K562 (cell line): ENCODE results near the gene SCFD2. TPM values are rescaled to one million over a fixed set of nuclear protein-coding genes. Genes with fewer than 3 reads are reported as not detected.

ENCODE experiments used
- ATAC-seq: fragments of 200-7000 bp; cut with Tn5 transposase; 3 replicates; pipeline ENCODE4 v1.9.1; 2020; ENCODE audit warnings: moderate library complexity
- BruUV-seq: library from RNA; stranded (reverse); fragments of 400-500 nt; replicated peaks from 2 replicates; lab custom pipeline; 2021; lab: Mats Ljungman, UMichigan
- CTCF ChIA-PET: fragments of 300-600 bp; formaldehyde crosslinking; extraction: SDS; loops from one replicate; lab custom pipeline; 2021; ENCODE audit warnings: low intra/inter-chr PET ratio; lab: Yijun Ruan, JAX
- POLR2A ChIA-PET: fragments of 300-600, 350-650 bp; sonication (Branson Sonifier 250); formaldehyde crosslinking; extraction: SDS; loops from one replicate; lab custom pipeline; 2021; ENCODE audit warnings: antibody characterized with exemption, inconsistent platforms; lab: Yijun Ruan, JAX
- DNase-seq, 4 experiments: peaks; one replicate each; pipeline versions ENCODE4 v3.0.0 to v3.0.0-alpha.2; 2011 to 2018; ENCODE audit warnings: low spot score in 3 of 4, mixed read lengths in 3 of 4; ENCODE audit errors: extremely low read depth in 1 of 4
- FAIRE-seq: peaks from 2 replicates; lab custom pipeline; 2011; peaks lifted over from hg19 to GRCh38; lab: Jason Lieb, UNC
- H2AFZ ChIP-seq: 2 replicates; pipeline ENCODE4 v1.6.0; 2011; ENCODE audit warnings: low read depth, low read length, control low read depth, inconsistent platforms
- H3K27ac ChIP-seq: fragments of 200-600 bp; 3 replicates; pipeline ENCODE4 v1.8.0; 2011; ENCODE audit warnings: low read depth, mild to moderate bottlenecking, control low read depth, inconsistent platforms, low read length, moderate library complexity, mixed read lengths; ENCODE audit errors: extremely low read depth
- H3K27me3 ChIP-seq, 2 experiments: fragments of 300-600 bp in 1 of 2; 2 replicates in 1 of 2; 3 replicates in 1 of 2; pipeline versions ENCODE4 v1.6.0 to v1.8.0; 2011; ENCODE audit warnings: inconsistent platforms in 2 of 2, low read length in 2 of 2, mild to moderate bottlenecking in 1 of 2, mixed read lengths in 1 of 2, moderate library complexity in 1 of 2; ENCODE audit not compliant: control insufficient read depth in 2 of 2, insufficient read depth in 2 of 2
- H3K36me3 ChIP-seq: fragments of 300-600 bp; 3 replicates; pipeline ENCODE4 v1.8.0; 2011; ENCODE audit warnings: mild to moderate bottlenecking, low read length, inconsistent platforms; ENCODE audit not compliant: control insufficient read depth, insufficient read depth
- H3K4me1 ChIP-seq, 2 experiments: fragments of 200-600 bp in 1 of 2; replicated peaks in 1 of 2; 2 replicates in 1 of 2; 3 replicates in 1 of 2; pipeline versions ENCODE4 v1.5.1 to v1.8.0; 2011; ENCODE audit warnings: inconsistent platforms in 2 of 2, low read length in 2 of 2, mild to moderate bottlenecking in 1 of 2, mixed read lengths in 1 of 2, moderate library complexity in 1 of 2; ENCODE audit not compliant: control insufficient read depth in 2 of 2, insufficient read depth in 2 of 2
- H3K4me2 ChIP-seq: 2 replicates; pipeline ENCODE4 v1.6.1; 2011; ENCODE audit warnings: low read length, control low read depth, inconsistent platforms, mixed read lengths; ENCODE audit not compliant: insufficient read depth
- H3K4me3 ChIP-seq: fragments of 200-600 bp; sonication (generic), shearing (Covaris generic); 2 replicates; pipeline ENCODE4 v1.5.1; 2016; ENCODE audit warnings: control low read depth, inconsistent platforms
- H3K79me2 ChIP-seq: fragments of 200-600 bp; 3 replicates; pipeline ENCODE4 v1.8.0; 2011; ENCODE audit warnings: low read length, inconsistent platforms; ENCODE audit not compliant: control insufficient read depth, insufficient read depth
- H3K9ac ChIP-seq, 2 experiments: 2 replicates each; pipeline versions ENCODE4 v1.6.0 to v1.6.1; 2011; ENCODE audit warnings: low read depth in 2 of 2, low read length in 2 of 2, control low read depth in 1 of 2, inconsistent platforms in 1 of 2, mild to moderate bottlenecking in 1 of 2, mixed read lengths in 1 of 2; ENCODE audit not compliant: insufficient read depth in 1 of 2
- H3K9me1 ChIP-seq: one replicate; pipeline ENCODE4 v1.6.0; 2011; ENCODE audit warnings: inconsistent platforms, mild to moderate bottlenecking, low read length, moderate library complexity; ENCODE audit not compliant: control insufficient read depth, insufficient read depth
- H3K9me3 ChIP-seq: replicated peaks from 2 replicates; pipeline ENCODE4 v1.5.1; 2011; ENCODE audit warnings: low read depth, low read length, inconsistent platforms; ENCODE audit not compliant: control insufficient read depth, insufficient read depth
- H4K20me1 ChIP-seq: replicated peaks from 2 replicates; pipeline ENCODE4 v1.6.1; 2011; ENCODE audit warnings: low read length, inconsistent platforms, mixed read lengths; ENCODE audit not compliant: control insufficient read depth, insufficient read depth
- ATF2 ChIP-seq: sonication (generic); formaldehyde crosslinking; IDR thresholded peaks from 2 replicates; pipeline ENCODE4 v1.8.1; 2022; ENCODE audit warnings: missing genetic modification reagents
- BCL6 ChIP-seq: fragments of 250-450 bp; sonication (Bioruptor Pico); IDR thresholded peaks from 2 replicates; pipeline ENCODE4 v1.4.0; 2020
- BRCA1 ChIP-seq, 2 experiments: fragments of 450-650 bp in 1 of 2; sonication (generic) in 1 of 2; formaldehyde crosslinking in 1 of 2; IDR thresholded peaks; 2 replicates each; pipeline versions ENCODE4 v1.5.0 to v1.6.1; 2017 to 2020; ENCODE audit warnings: mild to moderate bottlenecking in 1 of 2, missing genetic modification reagents in 1 of 2
- C11orf30 ChIP-seq: fragments of 450-650 bp; IDR thresholded peaks from 2 replicates; pipeline ENCODE4 v1.6.1; 2016; ENCODE audit warnings: low read depth, mild to moderate bottlenecking
- CEBPB ChIP-seq: fragments of 450-650 bp; IDR thresholded peaks from 2 replicates; pipeline ENCODE4 v1.6.1; 2016; ENCODE audit warnings: missing genetic modification characterization, missing compliant biosample characterization
- CHAMP1 ChIP-seq: fragments of 450-650 bp; IDR thresholded peaks from 2 replicates; pipeline ENCODE4 v1.6.1; 2016; ENCODE audit warnings: mild to moderate bottlenecking
- ERF ChIP-seq: fragments of 450-650 bp; formaldehyde crosslinking; IDR thresholded peaks from 2 replicates; pipeline ENCODE4 v1.4.0; 2020; ENCODE audit warnings: mild to moderate bottlenecking, mixed read lengths
- HDAC6 ChIP-seq: IDR thresholded peaks from 2 replicates; pipeline ENCODE4 v1.6.1; 2012; ENCODE audit warnings: low read depth, mild to moderate bottlenecking, control low read depth, inconsistent platforms, low read length, moderate library complexity
- HMG20A ChIP-seq: fragments of 450-650 bp; formaldehyde crosslinking; conservative IDR thresholded peaks from 2 replicates; pipeline ENCODE4 v1.4.0; 2020; ENCODE audit warnings: mild to moderate bottlenecking, mixed read lengths
- SMARCE1 ChIP-seq: fragments of 450-650 bp; IDR thresholded peaks from 2 replicates; pipeline ENCODE4 v1.7.1; 2016; ENCODE audit warnings: mild to moderate bottlenecking
- TAF9B ChIP-seq: fragments of 450-650 bp; IDR thresholded peaks from 2 replicates; pipeline ENCODE4 v1.6.1; 2018; ENCODE audit warnings: mild to moderate bottlenecking; ENCODE audit not compliant: partially characterized antibody
- ZNF143 ChIP-seq: sonication (generic); formaldehyde crosslinking; IDR thresholded peaks from 2 replicates; pipeline ENCODE4 v1.9.0; 2022; ENCODE audit warnings: mild to moderate bottlenecking, missing genetic modification reagents
- ZNF695 ChIP-seq: fragments of 450-650 bp; formaldehyde crosslinking; IDR thresholded peaks from 2 replicates; pipeline ENCODE4 v1.4.0; 2020; ENCODE audit warnings: mild to moderate bottlenecking, moderate library complexity
- WGBS: fragments of 100-300 bp; shearing (Covaris generic); methylation state at CpG from one replicate; pipeline ENCODE4 v1.1.6; 2016; ENCODE audit warnings: low coverage, mixed read lengths; ENCODE audit not compliant: insufficient coverage; ENCODE audit errors: missing lambda C conversion rate; 5-methylcytosine and 5-hydroxymethylcytosine counted together
- in situ Hi-C: fragments of 300-500 bp; cut with MboI; formaldehyde crosslinking; loops from 4 replicates; pipeline ENCODE4 v1.15.0; 2018; ENCODE audit warnings: inconsistent platforms, mixed read lengths
- intact Hi-C: fragments of 100-400 bp; cut with micrococcal nuclease; formaldehyde crosslinking; loops from 2 replicates; pipeline ENCODE4 v1.14.2; 2022
- polyA plus RNA-seq, 8 experiments: library from polyadenylated mRNA; depleted of rRNA in 4 of 8; stranded (reverse) in 5 of 8; unstranded in 3 of 8; fragments of >200 nt; fragmentation: Nextera tagmentation in 2 of 8; fragmentation: Illumina TruSeq in 1 of 8; extraction: Ambion mirVana in 2 of 8; extraction: Trizol in 1 of 8; gene quantifications; 2 replicates each; pipeline versions ENCODE4 v1.2.1 to v1.2.3, GENCODE V29; 2011 to 2014; ENCODE audit warnings: inconsistent platforms in 1 of 8, missing spikeins in 1 of 8
- total RNA-seq, 7 experiments: library from RNA; depleted of rRNA in 6 of 7; stranded (reverse); fragments of >200 nt in 6 of 7; fragmentation: Illumina TruSeq in 2 of 7; extraction: Trizol in 2 of 7; gene quantifications; 2 replicates each; pipeline versions ENCODE4 v1.2.1 to v1.2.3, GENCODE V29; 2011 to 2021; ENCODE audit warnings: low replicate concordance in 1 of 7
- TF ChIP-seq, protein P1 (sequence below): fragments of 250-450 bp; sonication (Bioruptor Pico); IDR thresholded peaks from 2 replicates; pipeline ENCODE4 v1.8.0; 2022; ENCODE audit warnings: moderate library complexity, mild to moderate bottlenecking, inconsistent platforms
- TF ChIP-seq, protein P2 (sequence below): IDR thresholded peaks from 2 replicates; pipeline ENCODE4 v1.6.1; 2012; ENCODE audit warnings: low read depth, low read length, improper control_type of control experiment, borderline replicate concordance

Gene SCFD2
- total and polyA plus RNA-seq, 9 of the 15 experiments (the other 6 are each of a cell fraction or from before 2014, with no cell fraction given): 5.7 to 30.3 (median 22.8) TPM

DNA sequence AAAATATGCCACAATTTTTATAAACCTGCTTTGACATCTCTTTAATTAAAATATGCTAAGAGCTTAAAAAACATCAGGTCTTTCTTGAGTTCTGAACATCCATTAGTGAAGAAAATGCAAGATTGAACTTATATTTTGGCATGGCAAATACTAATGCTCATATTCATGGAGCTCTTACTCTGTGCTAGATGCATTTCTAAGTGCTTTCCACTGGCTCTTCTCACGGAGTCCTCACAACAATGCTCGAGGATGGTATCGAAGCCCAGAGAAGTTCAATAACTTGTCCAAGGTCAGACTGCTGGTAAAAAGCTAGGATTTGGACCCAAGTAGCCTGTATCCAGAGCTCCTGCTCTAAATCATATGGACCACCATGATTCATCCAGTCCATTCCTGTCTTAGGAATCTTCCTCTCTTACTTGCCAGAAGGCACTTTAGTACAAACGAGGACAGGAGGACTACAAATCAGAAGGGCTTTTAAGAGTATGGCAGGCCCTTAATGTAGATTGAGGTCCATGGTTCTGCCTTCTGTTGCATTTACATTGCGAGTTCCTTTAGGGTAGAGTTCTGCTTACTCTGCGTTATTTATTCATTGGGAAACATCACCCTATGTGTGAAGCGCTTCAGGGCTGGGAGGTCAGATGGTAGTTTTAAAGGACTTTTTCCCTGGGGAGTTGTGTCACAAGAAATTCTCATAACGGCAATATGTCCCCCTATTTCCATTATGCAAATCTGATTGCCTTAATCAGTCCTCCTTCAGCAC lies 304.6 kb downstream of the SCFD2 start (continued):
- TF ChIP-seq SMARCE1: no peak

DNA sequence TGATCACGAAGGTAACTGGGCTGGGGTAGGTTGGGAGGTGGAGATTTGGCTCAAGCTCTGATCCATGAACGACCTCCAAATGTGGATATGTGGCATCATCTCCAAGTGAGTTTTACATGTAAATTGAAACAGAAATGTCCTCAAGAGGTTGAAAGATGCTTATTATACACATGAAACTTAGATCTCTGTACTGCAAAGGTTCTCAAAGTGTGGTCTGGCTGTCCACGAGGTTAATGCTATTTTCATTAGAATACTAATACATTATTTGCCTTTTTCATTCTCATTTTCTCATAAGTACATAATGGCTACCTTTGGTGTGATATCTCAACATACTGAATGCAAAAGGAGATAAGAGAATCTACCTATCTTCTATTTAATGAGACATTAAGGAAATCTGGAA lies 305.6 kb downstream of the SCFD2 start:
- FAIRE-seq: no peak
- no peaks in the 10 kb centered on the region for H3K36me3 ChIP-seq
- no peaks in the 10 kb centered on the region for H3K27me3 ChIP-seq
- H2AFZ ChIP-seq: no peak overlapping the region
- H3K9me1 ChIP-seq: no peaks in the 10 kb centered on the region
- H3K9ac ChIP-seq: no peak overlapping the region
- H3K4me1 ChIP-seq: no peaks in the 10 kb centered on the region
- in situ Hi-C loops (no loop called here), intact Hi-C loops (no loop called here)
- no peaks in the 10 kb centered on the region for H3K9me3 ChIP-seq
- no peaks in the 10 kb centered on the region for H3K79me2 ChIP-seq
- no peak for ATAC-seq
- H3K27ac ChIP-seq: no peak overlapping the region
- WGBS: 35% methylated on average over 3 of the region's 3 CpGs
- CTCF ChIA-PET: no interaction called here
- H3K4me2 ChIP-seq: no peak overlapping the region
- no peak for DNase-seq
- no peaks in the 10 kb centered on the region for H4K20me1 ChIP-seq
- H3K4me3 ChIP-seq: no peak overlapping the region
- POLR2A ChIA-PET: no interaction called here
- no TSS peak for BruUV-seq
- TF ChIP-seq HMG20A (CRISPR knock-in tag): no peak
- no peak for TF ChIP-seq CHAMP1
- no peak for TF ChIP-seq HDAC6
- no peak for TF ChIP-seq BRCA1 (IDR thresholded peaks at IDR 0.05)
- TF ChIP-seq BRCA1 (CRISPR knock-in tag; IDR thresholded peaks at IDR 0.05): no peak
- no peak for TF ChIP-seq CEBPB (tag)
- no peak for TF ChIP-seq C11orf30
- no peak for TF ChIP-seq ERF (CRISPR knock-in tag)
- TF ChIP-seq, protein P1, sequence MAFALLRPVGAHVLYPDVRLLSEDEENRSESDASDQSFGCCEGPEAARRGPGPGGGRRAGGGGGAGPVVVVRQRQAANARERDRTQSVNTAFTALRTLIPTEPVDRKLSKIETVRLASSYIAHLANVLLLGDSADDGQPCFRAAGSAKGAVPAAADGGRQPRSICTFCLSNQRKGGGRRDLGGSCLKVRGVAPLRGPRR (CRISPR knock-in tag): no peak
- TF ChIP-seq ATF2 (CRISPR knock-in tag): no peak
- TF ChIP-seq TAF9B: no peak
- TF ChIP-seq, protein P2, sequence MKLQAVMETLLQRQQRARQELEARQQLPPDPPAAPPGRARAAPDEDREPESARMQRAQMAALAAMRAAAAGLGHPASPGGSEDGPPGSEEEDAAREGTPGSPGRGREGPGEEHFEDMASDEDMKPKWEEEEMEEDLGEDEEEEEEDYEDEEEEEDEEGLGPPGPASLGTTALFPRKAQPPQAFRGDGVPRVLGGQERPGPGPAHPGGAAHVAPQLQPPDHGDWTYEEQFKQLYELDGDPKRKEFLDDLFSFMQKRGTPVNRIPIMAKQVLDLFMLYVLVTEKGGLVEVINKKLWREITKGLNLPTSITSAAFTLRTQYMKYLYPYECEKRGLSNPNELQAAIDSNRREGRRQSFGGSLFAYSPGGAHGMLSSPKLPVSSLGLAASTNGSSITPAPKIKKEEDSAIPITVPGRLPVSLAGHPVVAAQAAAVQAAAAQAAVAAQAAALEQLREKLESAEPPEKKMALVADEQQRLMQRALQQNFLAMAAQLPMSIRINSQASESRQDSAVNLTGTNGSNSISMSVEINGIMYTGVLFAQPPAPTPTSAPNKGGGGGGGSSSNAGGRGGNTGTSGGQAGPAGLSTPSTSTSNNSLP: no peak
- no peak for TF ChIP-seq BCL6 (CRISPR knock-in tag)
- TF ChIP-seq ZNF695 (CRISPR knock-in tag): no peak
- no peak for TF ChIP-seq ZNF143 (CRISPR knock-in tag)
